BJ (cell line): ENCODE measurements around the gene LIN52. TPM values are rescaled to one million over a fixed set of nuclear protein-coding genes. Genes with fewer than 3 reads are reported as not detected.
A peak's percentile ranks its signal among the peaks of the same experiment; 100 is the strongest.

Experiments
- CTCF ChIA-PET: fragments of 350-600 bp; formaldehyde crosslinking; extraction: SDS; loops from one replicate; lab custom pipeline; 2021; ENCODE audit warnings: antibody characterized with exemption, inconsistent platforms; lab: Yijun Ruan, JAX
- POLR2A ChIA-PET: fragments of 300-600 bp; sonication (Branson Sonifier 250); formaldehyde crosslinking; extraction: SDS; loops from one replicate; lab custom pipeline; 2021; ENCODE audit warnings: antibody characterized with exemption; lab: Charles Lee
- DNase-seq: peaks from one replicate; pipeline ENCODE4 v3.0.0-alpha.2; 2011; ENCODE audit warnings: low read depth
- H3K27me3 ChIP-seq: 2 replicates; pipeline ENCODE4 v1.6.0; 2011; ENCODE audit warnings: low read length; ENCODE audit not compliant: control insufficient read depth, insufficient read depth
- H3K36me3 ChIP-seq: 2 replicates; pipeline ENCODE4 v1.5.1; 2011; ENCODE audit warnings: low read length; ENCODE audit not compliant: control insufficient read depth, insufficient read depth
- H3K4me3 ChIP-seq: 2 replicates; pipeline ENCODE4 v1.5.1; 2011; ENCODE audit warnings: low read depth, mild to moderate bottlenecking, control low read depth, low read length
- CTCF ChIP-seq: IDR thresholded peaks from 2 replicates; pipeline ENCODE4 v1.5.1; 2011; ENCODE audit warnings: low read depth, mild to moderate bottlenecking, control low read depth, inconsistent platforms, low read length, moderate library complexity; ENCODE audit not compliant: insufficient read depth
- polyA plus RNA-seq: library from polyadenylated mRNA; depleted of rRNA; stranded (reverse); fragments of >200 nt; gene quantifications from 2 replicates; pipeline ENCODE4 v1.2.3, GENCODE V29; 2011

LIN52 gene
- polyA plus RNA-seq, 1 experiment: 7.4 TPM

- CTCF ChIA-PET: interaction anchor here (0.5 to 3.4 kb wide), 5 partner anchors 17 to 399 kb away, joined by 3 to 9 read pairs (median 3); no protein-coding TSS in a partner anchor
- no peak for DNase-seq
- no peak for TF ChIP-seq CTCF
Observed at GRCh38 chr14:74083161-74083560, 1.6 kb upstream of the LIN52 start.

GRCh38 chr14:74083784-74084276 lies 926 bp upstream of the LIN52 start:
- H3K27me3 ChIP-seq: no peaks in the 10 kb centered on the region
- no peak for DNase-seq
- POLR2A ChIA-PET: no interaction called here
- no peaks in the 10 kb centered on the region for H3K36me3 ChIP-seq
- peak overlapping the region; percentile 66 for H3K4me3 ChIP-seq
- CTCF ChIA-PET: interaction anchor here (0.6 to 1.0 kb wide), 5 partner anchors 17 to 398 kb away, joined by 3 read pairs; no protein-coding TSS in a partner anchor
- no peak for TF ChIP-seq CTCF

More at GRCh38 chr14:74083161-74083560, 1.6 kb upstream of the LIN52 start:
- H3K27me3 ChIP-seq: no peaks in the 10 kb centered on the region
- no peaks in the 10 kb centered on the region for H3K36me3 ChIP-seq
- POLR2A ChIA-PET: no interaction called here
- no peak overlapping the region; the same call in 1 of the 2 replicates for H3K4me3 ChIP-seq

GRCh38 chr14:74085047-74085637 lies 386 bp downstream of the LIN52 start:
- DNase-seq: no peak
- H3K36me3 ChIP-seq: no peaks in the 10 kb centered on the region
- H3K27me3 ChIP-seq: no peaks in the 10 kb centered on the region
- ChIA-PET CTCF (no interaction called here), POLR2A (interaction anchor here (0.7 kb wide), 1 partner anchor 327 kb away, joined by 4 read pairs; no protein-coding TSS in a partner anchor)
- TF ChIP-seq CTCF: no peak
- peak overlapping the region; percentile 67 for H3K4me3 ChIP-seq

- DNase-seq: no peak
- POLR2A ChIA-PET: no interaction called here
- TF ChIP-seq CTCF: no peak
- no peaks in the 10 kb centered on the region for H3K27me3 ChIP-seq
- H3K36me3 ChIP-seq: no peaks in the 10 kb centered on the region
- CTCF ChIA-PET: no interaction called here
- H3K4me3 ChIP-seq: peak overlapping the region; percentile 67; the same call in 1 of the 2 replicates
Observed at GRCh38 chr14:74085828-74086227, 1.1 kb downstream of the LIN52 start.

- Histone ChIP-seq H3K27me3 (no peaks in the 10 kb centered on the region), H3K36me3 (no peaks in the 10 kb centered on the region; the same call in 1 of the 2 replicates), H3K4me3 (no peak overlapping the region)
- ChIA-PET CTCF (no interaction called here), POLR2A (no interaction called here)
- DNase-seq: no peak
- TF ChIP-seq CTCF: no peak
Observed at GRCh38 chr14:74089251-74090020, 4.7 kb downstream of the LIN52 start.
